T-helper 1 cell treated with Interleukin-12 subunit alpha and Interleukin-12 subunit beta and Interleukin-4 antibody, amounts not matched to agents 30 ng/mL and 1 ng/mL, for 36 hours (primary cell): ENCODE results near the gene MGAT2. TPM values are rescaled to one million over a fixed set of nuclear protein-coding genes. Genes with fewer than 3 reads are reported as not detected.
"Not testable (repeated sequence)": the region's sequence is repeated elsewhere in the genome, so short reads cannot be mapped to it uniquely, and the experiment has no call there.

ENCODE experiments used
- intact Hi-C: fragments of 100-400 bp; cut with micrococcal nuclease; formaldehyde crosslinking; loops from one replicate; pipeline ENCODE4 v1.15.1; 2024
- total RNA-seq: library from RNA; stranded (reverse); gene quantifications from 2 replicates; pipeline ENCODE4 v1.2.3, GENCODE V29; 2022

The MGAT2 gene
- total RNA-seq, 1 donor from 2014 or later = 83.8 TPM

- intact Hi-C loops = no loop called here
Measured at GRCh38 chr14:49607583-49607982, 13.0 kb upstream of the MGAT2 start.

DNA sequence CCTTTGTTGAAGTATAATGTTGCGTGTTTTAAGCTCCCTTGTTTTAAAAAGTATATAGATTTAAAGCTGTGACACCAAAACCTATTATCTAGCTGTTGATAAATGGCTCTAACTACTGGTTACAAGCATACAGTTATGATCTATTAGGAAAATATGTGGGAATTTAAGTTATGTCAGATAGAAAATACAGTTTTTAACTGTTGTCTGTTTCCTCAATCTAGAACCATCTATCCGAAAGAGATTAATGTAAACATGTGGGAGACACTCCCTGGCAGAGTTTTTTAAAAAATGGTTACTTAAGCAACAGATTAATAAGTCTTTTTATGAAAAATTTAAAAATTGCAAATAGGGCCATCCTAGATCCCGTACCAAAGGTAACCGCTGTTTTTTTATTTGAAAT, 8.3 kb upstream of the MGAT2 start:
- intact Hi-C loops = no loop called here

DNA sequence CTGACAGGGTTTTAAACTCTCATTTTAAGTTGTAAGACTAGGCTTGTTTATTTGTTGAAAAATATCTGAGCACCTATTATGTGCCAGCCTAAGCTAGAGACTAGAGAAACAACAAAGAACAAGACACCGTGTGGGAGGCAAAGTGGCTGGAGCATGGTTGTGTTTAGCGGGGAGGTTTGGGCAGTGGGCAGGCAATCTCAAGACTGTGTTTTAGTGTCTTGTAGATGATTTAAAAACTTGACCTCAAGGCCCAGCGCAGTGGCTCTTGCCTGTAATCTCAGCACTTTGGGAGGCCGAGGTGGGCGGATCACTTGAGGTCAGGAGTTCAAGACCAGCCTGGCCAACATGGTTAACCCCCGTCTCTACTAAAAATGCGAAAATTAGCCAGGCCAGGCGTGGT, 7.9 kb upstream of the MGAT2 start:
- intact Hi-C loops = no loop called here

- intact Hi-C loops = no loop called here
Measured at GRCh38 chr14:49614196-49614595, 6.4 kb upstream of the MGAT2 start.

DNA sequence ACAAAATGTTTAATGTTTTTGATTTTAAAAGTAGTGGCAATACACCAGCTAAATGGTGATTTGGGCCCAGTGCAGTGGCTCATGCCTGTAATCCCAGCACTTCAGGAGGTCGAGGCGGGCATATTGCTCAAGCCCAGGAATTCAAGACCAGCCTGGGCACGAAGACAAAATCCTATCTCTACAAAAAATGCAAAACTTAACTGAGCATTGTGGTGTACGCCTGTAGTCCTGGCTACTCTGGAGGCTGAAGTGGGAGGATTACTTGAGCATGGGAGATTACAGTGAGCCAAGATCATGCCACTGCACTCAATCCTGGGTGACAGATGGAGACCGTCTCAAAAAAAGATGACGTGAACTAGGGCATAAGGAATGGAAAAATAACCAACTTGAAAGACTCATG, 4.8 kb upstream of the MGAT2 start:
- intact Hi-C loops = no loop called here

- intact Hi-C loops = no loop called here
Measured at GRCh38 chr14:49617852-49618519, 2.6 kb upstream of the MGAT2 start.

GRCh38 chr14:49619273-49619672, 1.3 kb upstream of the MGAT2 start:
- intact Hi-C loops = not testable (repeated sequence)

GRCh38 chr14:49619730-49620129, 869 bp upstream of the MGAT2 start:
- intact Hi-C loops = loop anchor here (1.0 to 5.0 kb wide), 14 partner anchors 15 to 1107 kb away; partner anchors contain the start of genes DMAC2L, L2HGDH, LRR1 and NEMF

DNA sequence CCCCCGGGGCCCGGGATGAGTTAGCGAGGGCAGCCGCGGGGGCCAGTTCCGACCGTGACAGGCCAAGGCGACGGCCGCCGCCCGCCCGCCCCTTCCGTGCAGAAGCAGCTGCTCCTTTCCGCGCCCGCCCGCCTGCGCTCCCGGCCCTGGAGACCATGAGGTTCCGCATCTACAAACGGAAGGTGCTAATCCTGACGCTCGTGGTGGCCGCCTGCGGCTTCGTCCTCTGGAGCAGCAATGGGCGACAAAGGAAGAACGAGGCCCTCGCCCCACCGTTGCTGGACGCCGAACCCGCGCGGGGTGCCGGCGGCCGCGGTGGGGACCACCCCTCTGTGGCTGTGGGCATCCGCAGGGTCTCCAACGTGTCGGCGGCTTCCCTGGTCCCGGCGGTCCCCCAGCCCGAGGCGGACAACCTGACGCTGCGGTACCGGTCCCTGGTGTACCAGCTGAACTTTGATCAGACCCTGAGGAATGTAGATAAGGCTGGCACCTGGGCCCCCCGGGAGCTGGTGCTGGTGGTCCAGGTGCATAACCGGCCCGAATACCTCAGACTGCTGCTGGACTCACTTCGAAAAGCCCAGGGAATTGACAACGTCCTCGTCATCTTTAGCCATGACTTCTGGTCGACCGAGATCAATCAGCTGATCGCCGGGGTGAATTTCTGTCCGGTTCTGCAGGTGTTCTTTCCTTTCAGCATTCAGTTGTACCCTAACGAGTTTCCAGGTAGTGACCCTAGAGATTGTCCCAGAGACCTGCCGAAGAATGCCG, 699 bp downstream of the MGAT2 start:
- intact Hi-C loops = loop anchor here (2.0 to 5.0 kb wide), 4 partner anchors 351 to 741 kb away; partner anchors contain the start of gene SOS2

GRCh38 chr14:49622022-49622607, 1.5 kb downstream of the MGAT2 start:
- intact Hi-C loops = loop anchor here (5.0 kb wide), 2 partner anchors 350 to 740 kb away; no protein-coding TSS in a partner anchor

DNA sequence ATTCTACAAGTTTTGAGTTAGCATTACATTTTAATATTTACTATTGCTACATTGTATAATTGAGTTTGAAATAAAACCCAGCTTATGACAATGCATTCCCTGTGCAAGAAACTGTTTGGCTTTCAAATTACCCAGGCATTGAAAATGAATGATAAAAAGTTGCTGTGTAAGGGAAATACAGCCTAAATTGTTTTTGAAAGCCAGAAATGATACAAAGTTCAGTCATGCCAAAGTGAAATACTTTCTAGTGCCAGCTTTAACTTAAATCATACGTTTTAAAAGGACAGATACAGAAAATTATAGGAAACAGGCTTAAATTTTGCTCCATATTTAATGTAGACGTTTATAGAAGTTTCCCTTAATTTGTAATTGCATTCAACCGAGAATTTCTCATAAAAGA, 2.8 kb downstream of the MGAT2 start:
- intact Hi-C loops = loop anchor here (5.0 kb wide), 2 partner anchors 349 to 739 kb away; no protein-coding TSS in a partner anchor

DNA sequence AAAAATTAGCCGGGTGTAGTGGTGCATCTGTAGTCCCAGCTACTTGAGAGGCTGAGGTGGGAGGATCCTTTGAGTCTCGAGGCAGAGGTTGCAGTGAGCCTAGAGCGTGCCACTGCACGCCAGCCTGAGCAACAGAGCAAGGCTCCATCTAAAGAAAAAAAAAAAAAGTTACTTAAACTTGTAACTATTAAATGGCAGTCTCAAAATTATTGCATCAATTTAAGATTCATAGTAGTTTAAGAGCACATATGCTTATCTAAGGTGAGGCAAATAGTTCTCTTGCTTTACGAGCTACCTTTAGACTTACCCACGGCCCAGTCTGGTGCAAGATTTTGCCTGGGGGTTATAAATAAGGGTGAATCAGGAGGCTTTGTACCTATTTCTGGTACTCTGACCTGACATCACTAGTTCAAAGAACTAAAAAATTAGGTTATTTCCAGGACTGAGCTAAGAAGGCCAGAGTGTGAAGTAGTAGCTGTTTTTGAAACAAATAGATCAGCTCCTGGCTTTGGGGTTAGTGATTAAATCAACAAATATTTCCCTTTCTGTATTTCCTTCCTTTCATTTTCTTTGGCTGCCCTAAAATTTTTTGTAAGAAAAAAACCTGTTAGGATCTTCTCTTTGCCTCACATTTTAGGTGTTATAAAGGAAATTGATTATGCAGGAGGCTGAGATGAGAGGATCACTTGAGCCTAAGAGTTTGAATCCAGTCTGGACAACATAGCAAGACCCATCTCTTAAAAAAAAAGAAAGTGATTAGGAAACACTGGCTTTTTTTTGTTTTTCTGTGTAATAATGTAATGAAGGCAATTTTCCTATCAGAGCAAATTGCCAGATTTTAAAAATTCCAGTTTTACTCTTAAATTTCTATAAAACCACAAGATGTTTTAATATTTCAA, 3.6 kb downstream of the MGAT2 start:
- intact Hi-C loops = loop anchor here (1.0 to 5.0 kb wide), 3 partner anchors 10 to 738 kb away; no protein-coding TSS in a partner anchor

GRCh38 chr14:49633640-49634546, 13.3 kb downstream of the MGAT2 start:
- intact Hi-C loops = loop anchor here (1.0 kb wide), 11 partner anchors 10 to 888 kb away; partner anchors contain the start of genes LRR1, MGAT2, POLE2 and RPL36AL

- intact Hi-C loops = loop anchor here (1.0 kb wide), 12 partner anchors 10 to 888 kb away; partner anchors contain the start of genes LRR1, MGAT2, POLE2 and RPL36AL
Measured at GRCh38 chr14:49634547-49635334, 14.1 kb downstream of the MGAT2 start, which contains the start of gene DNAAF2. TSS of gene DNAAF2 (minus strand) at chr14:49635244. CDS start at chr14:49635149, 95 bp downstream.

DNA sequence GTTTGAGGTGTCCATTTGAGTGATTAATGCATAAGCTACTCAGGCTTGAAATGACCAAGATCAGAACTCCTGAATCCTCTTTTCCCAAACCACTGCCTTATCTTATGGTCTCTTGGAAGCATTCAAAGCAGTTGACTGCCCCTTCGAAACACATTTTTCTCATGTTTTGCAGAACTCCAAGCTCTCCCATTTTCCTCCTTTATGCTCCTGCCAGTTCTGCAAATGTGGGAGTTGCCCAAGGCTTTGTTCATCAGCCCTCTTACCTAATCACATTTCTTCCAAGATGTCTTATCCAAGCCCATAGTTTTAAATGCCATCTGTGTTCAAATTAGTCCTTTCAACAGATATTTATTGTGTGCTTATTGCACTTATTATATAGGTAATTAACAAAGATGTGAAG, 16.3 kb downstream of the MGAT2 start:
- intact Hi-C loops = no loop called here

- intact Hi-C loops = no loop called here
Measured at GRCh38 chr14:49637534-49638078, 17.0 kb downstream of the MGAT2 start.

DNA sequence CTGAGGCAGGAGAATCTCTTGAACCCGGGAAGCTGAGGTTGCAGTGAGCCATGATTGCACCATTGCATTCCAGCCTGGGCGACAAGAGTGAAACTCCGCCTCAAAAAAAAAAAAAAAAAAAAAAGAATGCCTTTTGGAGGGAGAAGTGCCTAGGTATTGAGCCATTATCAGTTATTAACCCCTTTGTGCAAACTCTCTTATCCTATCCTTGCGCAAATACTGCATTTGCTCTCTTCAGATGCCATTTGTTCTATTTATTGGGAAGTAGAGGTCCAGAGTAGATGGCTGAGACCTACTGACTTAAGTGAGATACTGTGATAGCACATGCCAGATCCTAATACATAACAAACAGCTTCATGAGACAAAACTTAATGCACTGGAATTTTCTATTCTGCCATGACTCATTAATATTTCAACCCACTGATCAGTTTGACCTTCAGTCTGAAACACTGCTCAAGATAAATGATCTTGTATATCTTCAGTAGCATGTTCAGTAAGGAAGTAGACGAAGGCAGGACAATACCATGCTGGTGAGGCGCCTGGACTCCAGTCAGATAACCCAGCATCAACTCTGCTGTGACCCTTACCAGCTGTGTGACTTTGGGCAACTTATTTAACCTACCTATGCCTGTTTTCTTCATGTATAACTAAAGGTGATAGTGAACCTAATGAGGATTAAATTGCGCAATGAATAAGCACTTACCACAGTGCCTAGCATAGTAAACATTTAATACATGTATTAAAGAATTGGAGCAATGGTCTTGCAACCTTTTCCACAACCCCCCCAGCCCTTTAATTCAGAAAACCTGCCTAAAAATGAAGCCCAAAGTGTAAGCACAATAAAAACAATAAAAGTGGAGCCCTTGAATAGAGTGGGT, 20.2 kb downstream of the MGAT2 start:
- intact Hi-C loops = no loop called here
